SK-N-SH (cell line): ENCODE data around the gene NDUFA3. TPM values are rescaled to one million over a fixed set of nuclear protein-coding genes. Genes with fewer than 3 reads are reported as not detected.

Experiments
- CTCF ChIA-PET: fragments of 300-600, 350-600 bp; formaldehyde crosslinking; extraction: SDS; loops from one replicate; lab custom pipeline; 2021; lab: Yijun Ruan, JAX
- POLR2A ChIA-PET: fragments of 350-600 bp; sonication (Branson Sonifier 250); formaldehyde crosslinking; extraction: SDS; loops from one replicate; lab custom pipeline; 2020; ENCODE audit warnings: antibody characterized with exemption, inconsistent platforms; lab: Yijun Ruan, JAX
- DNase-seq: peaks from one replicate; pipeline ENCODE4 v3.0.0; 2012
- H2AFZ ChIP-seq: fragments of 200-600 bp; sonication (generic); 2 replicates; pipeline ENCODE4 v1.8.1; 2016; ENCODE audit warnings: antibody characterized with exemption, mild to moderate bottlenecking, low read depth
- H3F3A ChIP-seq: fragments of 200-600 bp; sonication (generic); replicated peaks from 2 replicates; pipeline ENCODE3; 2016; ENCODE audit warnings: antibody characterized with exemption, mild to moderate bottlenecking; ENCODE audit not compliant: insufficient read depth
- H3K27ac ChIP-seq, 2 experiments: fragments of 200-500 bp in 1 of 2; fragments of 200-600 bp in 1 of 2; sonication (Bioruptor generic) in 1 of 2; sonication (generic), shearing (Covaris generic) in 1 of 2; 2 replicates each; pipeline versions ENCODE4 v1.5.1 to v1.6.1; 2014 to 2016; ENCODE audit warnings: low read depth in 2 of 2, inconsistent platforms in 1 of 2, low read length in 1 of 2, mild to moderate bottlenecking in 1 of 2, mixed read lengths in 1 of 2
- H3K27me3 ChIP-seq: fragments of 200-600 bp; sonication (generic), shearing (Covaris generic); 2 replicates; pipeline ENCODE4 v1.6.1; 2016; ENCODE audit warnings: mixed run types; ENCODE audit not compliant: insufficient read depth
- H3K36me3 ChIP-seq, 2 experiments: fragments of 200-500 bp in 1 of 2; fragments of 200-600 bp in 1 of 2; sonication (Bioruptor generic) in 1 of 2; sonication (generic) in 1 of 2; replicated peaks in 1 of 2; 2 replicates each; pipeline versions ENCODE3 to v1.5.1; 2014 to 2016; ENCODE audit warnings: low read length in 1 of 2, mild to moderate bottlenecking in 1 of 2; ENCODE audit not compliant: insufficient read depth in 2 of 2, control insufficient read depth in 1 of 2
- H3K4me1 ChIP-seq, 2 experiments: fragments of 200-500 bp in 1 of 2; fragments of 200-600 bp in 1 of 2; sonication (Bioruptor generic) in 1 of 2; sonication (generic), shearing (Covaris generic) in 1 of 2; 2 replicates each; pipeline versions ENCODE4 v1.5.1 to v1.6.1; 2014 to 2016; ENCODE audit warnings: low read depth in 1 of 2, low read length in 1 of 2, mixed run types in 1 of 2; ENCODE audit not compliant: insufficient read depth in 2 of 2, control insufficient read depth in 1 of 2
- H3K4me2 ChIP-seq: fragments of 200-600 bp; sonication (generic), shearing (Covaris generic); 2 replicates; pipeline ENCODE4 v1.6.1; 2017; ENCODE audit warnings: mixed run types
- H3K4me3 ChIP-seq, 2 experiments: fragments of 200-500 bp in 1 of 2; fragments of 200-600 bp in 1 of 2; sonication (Bioruptor generic) in 1 of 2; sonication (generic), shearing (Covaris generic) in 1 of 2; 2 replicates each; pipeline versions ENCODE4 v1.5.1 to v1.8.1; 2014 to 2016; ENCODE audit warnings: low read depth in 2 of 2, inconsistent platforms in 1 of 2, low read length in 1 of 2, mild to moderate bottlenecking in 1 of 2, mixed read lengths in 1 of 2, moderate library complexity in 1 of 2
- H3K79me2 ChIP-seq: fragments of 200-600 bp; sonication (generic); 2 replicates; pipeline ENCODE4 v1.8.1; 2017; ENCODE audit warnings: mild to moderate bottlenecking; ENCODE audit not compliant: insufficient read depth
- H3K9ac ChIP-seq: fragments of 200-600 bp; sonication (generic); 2 replicates; pipeline ENCODE4 v1.6.1; 2017; ENCODE audit warnings: mixed run types
- H3K9me2 ChIP-seq: fragments of 200-600 bp; sonication (generic); 2 replicates; pipeline ENCODE4 v1.6.1; 2017; ENCODE audit warnings: mixed run types
- H3K9me3 ChIP-seq: fragments of 200-600 bp; sonication (generic); 2 replicates; pipeline ENCODE4 v1.6.1; 2017; ENCODE audit warnings: mixed run types, mild to moderate bottlenecking, moderate library complexity
- H4K20me1 ChIP-seq: fragments of 200-600 bp; sonication (generic); 2 replicates; pipeline ENCODE4 v1.6.1; 2017; ENCODE audit warnings: mild to moderate bottlenecking, mixed run types; ENCODE audit not compliant: insufficient read depth
- CHD2 ChIP-seq: fragments of 150-350 bp; IDR thresholded peaks from 2 replicates; pipeline ENCODE4 v1.6.1; 2018; ENCODE audit warnings: low read length; ENCODE audit not compliant: partially characterized antibody
- ELF1 ChIP-seq: IDR thresholded peaks from 2 replicates; pipeline ENCODE4 v1.4.0; 2012
- EP300 ChIP-seq, 2 experiments: IDR thresholded peaks; 2 replicates each; pipeline versions ENCODE4 v1.4.0 to v1.6.1; 2012; ENCODE audit warnings: borderline replicate concordance in 1 of 2, low read depth in 1 of 2, low read length in 1 of 2
- GABPA ChIP-seq: IDR thresholded peaks from 2 replicates; pipeline ENCODE4 v1.4.0; 2012; ENCODE audit warnings: low read depth, mild to moderate bottlenecking
- GATA2 ChIP-seq: sonication (generic); formaldehyde crosslinking; IDR thresholded peaks from 2 replicates; pipeline ENCODE4 v1.5.0; 2020; ENCODE audit warnings: mild to moderate bottlenecking, missing genetic modification reagents
- JUND ChIP-seq: IDR thresholded peaks from 2 replicates; pipeline ENCODE4 v1.4.0; 2012
- MEF2A ChIP-seq: IDR thresholded peaks from 2 replicates; pipeline ENCODE4 v1.4.0; 2012; ENCODE audit warnings: low read depth, borderline replicate concordance
- MXI1 ChIP-seq: IDR thresholded peaks from 2 replicates; pipeline ENCODE4 v1.6.1; 2012; ENCODE audit warnings: mild to moderate bottlenecking, low read depth, low read length, improper control_type of control experiment
- POLR2AphosphoS5 ChIP-seq: IDR thresholded peaks from 2 replicates; pipeline ENCODE4 v1.6.1; 2012; ENCODE audit warnings: low read depth, low read length
- RAD21 ChIP-seq: IDR thresholded peaks from 2 replicates; pipeline ENCODE4 v1.6.1; 2012; ENCODE audit warnings: mild to moderate bottlenecking, low read length
- RFX5 ChIP-seq: IDR thresholded peaks from 2 replicates; pipeline ENCODE4 v1.6.1; 2012; ENCODE audit warnings: mild to moderate bottlenecking, improper control_type of control experiment, low read length
- RXRA ChIP-seq: IDR thresholded peaks from 2 replicates; pipeline ENCODE4 v1.4.0; 2012; ENCODE audit warnings: low read depth, mild to moderate bottlenecking, borderline replicate concordance
- SIN3A ChIP-seq: IDR thresholded peaks from 2 replicates; pipeline ENCODE4 v1.6.1; 2012; ENCODE audit warnings: low read depth, mild to moderate bottlenecking, low read length, moderate library complexity, borderline replicate concordance
- TAF1 ChIP-seq: IDR thresholded peaks from 2 replicates; pipeline ENCODE4 v1.6.1; 2012; ENCODE audit warnings: low read depth, mild to moderate bottlenecking, low read length, moderate library complexity, borderline replicate concordance
- TCF12 ChIP-seq: IDR thresholded peaks from 2 replicates; pipeline ENCODE4 v1.4.0; 2012
- TEAD4 ChIP-seq: IDR thresholded peaks from 2 replicates; pipeline ENCODE4 v1.4.0; 2012; ENCODE audit warnings: mild to moderate bottlenecking, borderline replicate concordance; ENCODE audit not compliant: insufficient read depth
- YY1 ChIP-seq: IDR thresholded peaks from 2 replicates; pipeline ENCODE4 v1.4.0; 2012; ENCODE audit warnings: low read depth, mild to moderate bottlenecking
- WGBS: methylation state at CpG from one replicate; pipeline ENCODE4 v1.1.6; 2017; ENCODE audit warnings: low lambda C conversion rate; 5-methylcytosine and 5-hydroxymethylcytosine counted together
- polyA plus RNA-seq, 3 experiments: library from polyadenylated mRNA; depleted of rRNA; stranded (reverse); fragments of >200 nt; gene quantifications; 2 replicates each; pipeline ENCODE4 v1.2.3, GENCODE V29; 2012
- TF ChIP-seq, protein P1 (sequence below): IDR thresholded peaks from 2 replicates; pipeline ENCODE4 v1.4.0; 2012; ENCODE audit warnings: low read depth, borderline replicate concordance
- TF ChIP-seq, protein P2 (sequence below): IDR thresholded peaks from 2 replicates; pipeline ENCODE4 v1.6.1; 2012; ENCODE audit warnings: mild to moderate bottlenecking, low read depth, low read length, moderate library complexity

Gene NDUFA3
- polyA plus RNA-seq, 1 of the 3 experiments (the other 2 are of a cell fraction), result 87.0 TPM

DNA sequence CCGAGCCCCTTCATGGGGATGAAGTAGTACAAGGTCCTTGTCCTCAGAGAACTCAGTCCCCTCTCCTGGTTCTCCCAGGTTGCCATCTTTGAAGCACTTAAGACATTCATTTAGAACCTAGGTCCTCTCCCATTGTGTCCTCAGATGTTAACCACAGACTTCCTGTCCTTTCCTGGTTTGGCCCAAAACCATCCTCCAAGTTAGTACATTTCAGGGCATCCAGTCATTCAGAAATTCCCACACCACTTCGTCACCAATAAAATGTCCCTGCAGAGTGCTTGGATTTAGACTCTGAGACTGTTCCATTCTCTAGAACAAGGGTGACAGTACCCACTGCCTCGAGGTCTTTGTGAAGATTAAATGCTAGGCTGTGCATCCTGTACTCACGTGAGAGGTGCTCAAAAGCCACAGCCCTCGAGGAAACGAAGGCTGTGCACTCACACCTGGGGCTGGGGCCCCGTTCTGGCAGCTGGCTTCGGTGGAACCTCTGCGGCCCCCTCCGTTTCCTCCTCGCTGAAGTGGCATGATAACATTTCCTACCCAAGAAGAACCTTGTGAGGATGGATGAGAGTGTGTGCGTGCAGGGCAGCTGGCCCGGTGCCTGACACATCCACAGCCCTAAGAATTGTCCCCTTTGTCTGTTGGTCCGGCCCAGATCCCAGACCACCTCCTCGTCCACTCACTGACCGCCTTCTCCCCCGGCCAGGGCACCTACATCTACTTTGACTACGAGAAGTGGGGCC, 52.1 kb downstream of the NDUFA3 start:
- ChIA-PET CTCF (no interaction called here), POLR2A (interaction anchor here (0.9 kb wide), 1 partner anchor 13 kb away, joined by 3 read pairs; no protein-coding TSS in a partner anchor)
- Histone ChIP-seq H3K9me3 (no peaks in the 10 kb centered on the region), H3K4me1 (peaks cover 7 to 9% of the 10 kb centered on the region in 2 experiments; a peak in 2 of 4 replicates), H2AFZ (no peak overlapping the region), H3K9ac (no peak overlapping the region), H3F3A (peaks cover 19% of the 10 kb centered on the region), H3K9me2 (no peaks in the 10 kb centered on the region), H3K79me2 (peaks cover 10% of the 10 kb centered on the region; the same call in 1 of the 2 replicates), H4K20me1 (no peaks in the 10 kb centered on the region), H3K27ac (no peak overlapping the region), H3K4me3 (no peak overlapping the region), H3K27me3 (no peaks in the 10 kb centered on the region), H3K36me3 (peaks cover 37 to 67% of the 10 kb centered on the region in 2 experiments), H3K4me2 (no peak overlapping the region)
- WGBS, result 87% methylated on average over 17 of the region's 18 CpGs
- DNase-seq, result no peak
- TF ChIP-seq JUND (no peak), RXRA (no peak), RAD21 (no peak), EP300 (IDR thresholded peaks at IDR 0.05; ENCODE audit: borderline replicate concordance in 1 of 2, low read depth in 1 of 2, low read length in 1 of 2) (no peak), GABPA (no peak), CHD2 (no peak), TEAD4 (no peak), ELF1 (no peak), RFX5 (no peak), MEF2A (no peak), TCF12 (no peak)
- TF ChIP-seq, protein P1, sequence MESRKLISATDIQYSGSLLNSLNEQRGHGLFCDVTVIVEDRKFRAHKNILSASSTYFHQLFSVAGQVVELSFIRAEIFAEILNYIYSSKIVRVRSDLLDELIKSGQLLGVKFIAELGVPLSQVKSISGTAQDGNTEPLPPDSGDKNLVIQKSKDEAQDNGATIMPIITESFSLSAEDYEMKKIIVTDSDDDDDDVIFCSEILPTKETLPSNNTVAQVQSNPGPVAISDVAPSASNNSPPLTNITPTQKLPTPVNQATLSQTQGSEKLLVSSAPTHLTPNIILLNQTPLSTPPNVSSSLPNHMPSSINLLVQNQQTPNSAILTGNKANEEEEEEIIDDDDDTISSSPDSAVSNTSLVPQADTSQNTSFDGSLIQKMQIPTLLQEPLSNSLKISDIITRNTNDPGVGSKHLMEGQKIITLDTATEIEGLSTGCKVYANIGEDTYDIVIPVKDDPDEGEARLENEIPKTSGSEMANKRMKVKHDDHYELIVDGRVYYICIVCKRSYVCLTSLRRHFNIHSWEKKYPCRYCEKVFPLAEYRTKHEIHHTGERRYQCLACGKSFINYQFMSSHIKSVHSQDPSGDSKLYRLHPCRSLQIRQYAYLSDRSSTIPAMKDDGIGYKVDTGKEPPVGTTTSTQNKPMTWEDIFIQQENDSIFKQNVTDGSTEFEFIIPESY, result no peak

DNA sequence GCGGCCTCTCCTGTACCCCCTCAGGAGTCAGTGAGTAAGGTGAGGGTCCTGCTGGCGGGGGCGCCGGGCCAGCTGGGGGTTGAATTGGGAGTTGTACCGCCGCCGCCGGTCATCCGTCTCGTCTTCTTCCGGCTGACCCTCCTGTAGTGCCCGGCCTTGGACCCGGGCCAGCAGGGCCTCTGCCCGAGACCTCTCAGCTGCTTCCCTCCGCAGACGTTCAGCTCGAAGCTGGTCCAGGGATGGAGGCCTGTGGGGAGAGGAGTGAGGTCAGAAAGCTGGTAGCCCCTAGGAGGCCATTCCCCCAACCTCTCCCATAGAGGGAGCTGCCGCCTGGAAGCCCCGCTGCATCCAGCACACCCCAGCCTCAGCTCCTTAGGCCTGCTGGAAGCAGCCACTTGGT, 53.0 kb downstream of the NDUFA3 start:
- H3F3A ChIP-seq, result peaks cover 19% of the 10 kb centered on the region
- ChIA-PET CTCF (interaction anchor here (0.7 kb wide), 1 partner anchor 11 kb away, joined by 3 read pairs; no protein-coding TSS in a partner anchor), POLR2A (no interaction called here)
- WGBS, result 91% methylated on average over 19 of the region's 19 CpGs
- H2AFZ ChIP-seq, result no peak overlapping the region
- peaks cover 33 to 61% of the 10 kb centered on the region in 2 experiments for H3K36me3 ChIP-seq
- H3K4me3 ChIP-seq, result no peak overlapping the region
- no peak overlapping the region for H3K27ac ChIP-seq
- no peak for DNase-seq
- no peaks in the 10 kb centered on the region for H3K27me3 ChIP-seq
- no peaks in the 10 kb centered on the region for H3K9me2 ChIP-seq
- H3K4me1 ChIP-seq, result peaks cover 7 to 13% of the 10 kb centered on the region in 2 experiments; a peak in 2 of 4 replicates
- no peak overlapping the region for H3K9ac ChIP-seq
- no peaks in the 10 kb centered on the region for H4K20me1 ChIP-seq
- no peaks in the 10 kb centered on the region for H3K9me3 ChIP-seq
- H3K79me2 ChIP-seq, result peaks cover 12% of the 10 kb centered on the region; the same call in 1 of the 2 replicates
- H3K4me2 ChIP-seq, result no peak overlapping the region
- TF ChIP-seq POLR2AphosphoS5 (no peak), TCF12 (no peak), GATA2 (CRISPR knock-in tag) (no peak), MXI1 (no peak), MEF2A (no peak), ELF1 (no peak), GABPA (no peak), SIN3A (no peak), JUND (no peak), TAF1 (no peak), YY1 (no peak)
- TF ChIP-seq, protein P2, sequence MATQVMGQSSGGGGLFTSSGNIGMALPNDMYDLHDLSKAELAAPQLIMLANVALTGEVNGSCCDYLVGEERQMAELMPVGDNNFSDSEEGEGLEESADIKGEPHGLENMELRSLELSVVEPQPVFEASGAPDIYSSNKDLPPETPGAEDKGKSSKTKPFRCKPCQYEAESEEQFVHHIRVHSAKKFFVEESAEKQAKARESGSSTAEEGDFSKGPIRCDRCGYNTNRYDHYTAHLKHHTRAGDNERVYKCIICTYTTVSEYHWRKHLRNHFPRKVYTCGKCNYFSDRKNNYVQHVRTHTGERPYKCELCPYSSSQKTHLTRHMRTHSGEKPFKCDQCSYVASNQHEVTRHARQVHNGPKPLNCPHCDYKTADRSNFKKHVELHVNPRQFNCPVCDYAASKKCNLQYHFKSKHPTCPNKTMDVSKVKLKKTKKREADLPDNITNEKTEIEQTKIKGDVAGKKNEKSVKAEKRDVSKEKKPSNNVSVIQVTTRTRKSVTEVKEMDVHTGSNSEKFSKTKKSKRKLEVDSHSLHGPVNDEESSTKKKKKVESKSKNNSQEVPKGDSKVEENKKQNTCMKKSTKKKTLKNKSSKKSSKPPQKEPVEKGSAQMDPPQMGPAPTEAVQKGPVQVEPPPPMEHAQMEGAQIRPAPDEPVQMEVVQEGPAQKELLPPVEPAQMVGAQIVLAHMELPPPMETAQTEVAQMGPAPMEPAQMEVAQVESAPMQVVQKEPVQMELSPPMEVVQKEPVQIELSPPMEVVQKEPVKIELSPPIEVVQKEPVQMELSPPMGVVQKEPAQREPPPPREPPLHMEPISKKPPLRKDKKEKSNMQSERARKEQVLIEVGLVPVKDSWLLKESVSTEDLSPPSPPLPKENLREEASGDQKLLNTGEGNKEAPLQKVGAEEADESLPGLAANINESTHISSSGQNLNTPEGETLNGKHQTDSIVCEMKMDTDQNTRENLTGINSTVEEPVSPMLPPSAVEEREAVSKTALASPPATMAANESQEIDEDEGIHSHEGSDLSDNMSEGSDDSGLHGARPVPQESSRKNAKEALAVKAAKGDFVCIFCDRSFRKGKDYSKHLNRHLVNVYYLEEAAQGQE, result no peak
- TF ChIP-seq, protein P1, result no peak
